ENCODE measurements around the gene RAMP2. TPM values are rescaled to one million over a fixed set of nuclear protein-coding genes. Genes with fewer than 3 reads are reported as not detected.

RAMP2 gene
- total and polyA plus RNA-seq, 2 experiments from 2014 or later = 8.8 to 29.5 TPM

DNA sequence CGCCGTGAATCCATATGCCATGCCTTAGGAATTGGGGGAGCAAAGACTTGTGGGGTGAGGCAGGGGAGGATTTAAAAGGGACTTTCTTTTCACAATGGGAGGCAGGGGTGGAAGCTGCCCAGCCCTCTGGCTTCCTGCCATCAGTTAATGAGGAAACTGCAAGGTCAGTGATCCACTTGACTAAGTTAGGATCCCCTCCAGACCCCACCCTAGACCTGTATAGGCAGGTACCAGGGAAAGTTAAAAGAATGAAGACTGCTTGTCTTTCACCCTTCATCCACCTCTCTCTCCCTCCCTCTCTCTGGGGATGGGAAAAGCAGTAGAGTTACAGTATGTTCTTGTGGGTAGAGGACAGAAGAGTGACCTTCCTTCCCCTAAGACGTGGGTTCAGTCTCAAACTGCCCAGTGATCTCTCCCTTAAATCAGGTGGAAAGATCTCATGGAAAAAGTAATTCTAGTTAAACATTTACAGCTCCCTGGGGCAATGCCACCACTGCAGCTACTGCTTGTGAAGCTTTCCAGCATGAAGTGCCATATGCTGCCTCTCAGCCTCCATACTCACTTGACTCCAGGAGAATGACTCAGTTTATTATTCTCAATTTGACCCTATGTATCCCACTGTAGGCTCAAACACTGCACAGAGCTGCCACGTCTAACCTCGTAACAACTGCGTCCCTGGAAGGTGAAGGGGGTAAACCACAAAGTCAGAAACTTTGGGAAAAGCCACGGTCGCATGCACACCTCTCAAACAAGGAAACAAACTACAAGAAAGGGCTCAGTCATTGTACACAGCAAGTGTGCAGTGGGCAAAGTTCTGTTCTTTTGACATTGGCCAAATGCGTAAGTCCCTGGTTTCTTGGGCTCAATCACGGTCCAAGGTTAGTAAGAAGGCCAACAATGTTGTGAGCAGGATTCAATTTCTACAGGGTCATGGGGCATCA is 36.3 kb downstream of the RAMP2 start (continued):
- TF ChIP-seq, protein P1, sequence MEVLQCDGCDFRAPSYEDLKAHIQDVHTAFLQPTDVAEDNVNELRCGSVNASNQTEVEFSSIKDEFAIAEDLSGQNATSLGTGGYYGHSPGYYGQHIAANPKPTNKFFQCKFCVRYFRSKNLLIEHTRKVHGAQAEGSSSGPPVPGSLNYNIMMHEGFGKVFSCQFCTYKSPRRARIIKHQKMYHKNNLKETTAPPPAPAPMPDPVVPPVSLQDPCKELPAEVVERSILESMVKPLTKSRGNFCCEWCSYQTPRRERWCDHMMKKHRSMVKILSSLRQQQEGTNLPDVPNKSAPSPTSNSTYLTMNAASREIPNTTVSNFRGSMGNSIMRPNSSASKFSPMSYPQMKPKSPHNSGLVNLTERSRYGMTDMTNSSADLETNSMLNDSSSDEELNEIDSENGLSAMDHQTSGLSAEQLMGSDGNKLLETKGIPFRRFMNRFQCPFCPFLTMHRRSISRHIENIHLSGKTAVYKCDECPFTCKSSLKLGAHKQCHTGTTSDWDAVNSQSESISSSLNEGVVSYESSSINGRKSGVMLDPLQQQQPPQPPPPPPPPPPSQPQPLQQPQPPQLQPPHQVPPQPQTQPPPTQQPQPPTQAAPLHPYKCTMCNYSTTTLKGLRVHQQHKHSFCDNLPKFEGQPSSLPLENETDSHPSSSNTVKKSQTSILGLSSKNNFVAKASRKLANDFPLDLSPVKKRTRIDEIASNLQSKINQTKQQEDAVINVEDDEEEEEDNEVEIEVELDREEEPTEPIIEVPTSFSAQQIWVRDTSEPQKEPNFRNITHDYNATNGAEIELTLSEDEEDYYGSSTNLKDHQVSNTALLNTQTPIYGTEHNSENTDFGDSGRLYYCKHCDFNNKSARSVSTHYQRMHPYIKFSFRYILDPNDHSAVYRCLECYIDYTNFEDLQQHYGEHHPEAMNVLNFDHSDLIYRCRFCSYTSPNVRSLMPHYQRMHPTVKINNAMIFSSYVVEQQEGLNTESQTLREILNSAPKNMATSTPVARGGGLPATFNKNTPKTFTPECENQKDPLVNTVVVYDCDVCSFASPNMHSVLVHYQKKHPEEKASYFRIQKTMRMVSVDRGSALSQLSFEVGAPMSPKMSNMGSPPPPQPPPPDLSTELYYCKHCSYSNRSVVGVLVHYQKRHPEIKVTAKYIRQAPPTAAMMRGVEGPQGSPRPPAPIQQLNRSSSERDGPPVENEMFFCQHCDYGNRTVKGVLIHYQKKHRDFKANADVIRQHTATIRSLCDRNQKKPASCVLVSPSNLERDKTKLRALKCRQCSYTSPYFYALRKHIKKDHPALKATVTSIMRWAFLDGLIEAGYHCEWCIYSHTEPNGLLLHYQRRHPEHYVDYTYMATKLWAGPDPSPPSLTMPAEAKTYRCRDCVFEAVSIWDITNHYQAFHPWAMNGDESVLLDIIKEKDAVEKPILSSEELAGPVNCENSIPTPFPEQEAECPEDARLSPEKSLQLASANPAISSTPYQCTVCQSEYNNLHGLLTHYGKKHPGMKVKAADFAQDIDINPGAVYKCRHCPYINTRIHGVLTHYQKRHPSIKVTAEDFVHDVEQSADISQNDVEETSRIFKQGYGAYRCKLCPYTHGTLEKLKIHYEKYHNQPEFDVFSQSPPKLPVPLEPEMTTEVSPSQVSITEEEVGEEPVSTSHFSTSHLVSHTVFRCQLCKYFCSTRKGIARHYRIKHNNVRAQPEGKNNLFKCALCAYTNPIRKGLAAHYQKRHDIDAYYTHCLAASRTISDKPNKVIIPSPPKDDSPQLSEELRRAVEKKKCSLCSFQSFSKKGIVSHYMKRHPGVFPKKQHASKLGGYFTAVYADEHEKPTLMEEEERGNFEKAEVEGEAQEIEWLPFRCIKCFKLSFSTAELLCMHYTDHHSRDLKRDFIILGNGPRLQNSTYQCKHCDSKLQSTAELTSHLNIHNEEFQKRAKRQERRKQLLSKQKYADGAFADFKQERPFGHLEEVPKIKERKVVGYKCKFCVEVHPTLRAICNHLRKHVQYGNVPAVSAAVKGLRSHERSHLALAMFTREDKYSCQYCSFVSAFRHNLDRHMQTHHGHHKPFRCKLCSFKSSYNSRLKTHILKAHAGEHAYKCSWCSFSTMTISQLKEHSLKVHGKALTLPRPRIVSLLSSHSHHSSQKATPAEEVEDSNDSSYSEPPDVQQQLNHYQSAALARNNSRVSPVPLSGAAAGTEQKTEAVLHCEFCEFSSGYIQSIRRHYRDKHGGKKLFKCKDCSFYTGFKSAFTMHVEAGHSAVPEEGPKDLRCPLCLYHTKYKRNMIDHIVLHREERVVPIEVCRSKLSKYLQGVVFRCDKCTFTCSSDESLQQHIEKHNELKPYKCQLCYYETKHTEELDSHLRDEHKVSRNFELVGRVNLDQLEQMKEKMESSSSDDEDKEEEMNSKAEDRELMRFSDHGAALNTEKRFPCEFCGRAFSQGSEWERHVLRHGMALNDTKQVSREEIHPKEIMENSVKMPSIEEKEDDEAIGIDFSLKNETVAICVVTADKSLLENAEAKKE (CRISPR knock-in tag; IDR thresholded peaks at IDR 0.05) = no peak
- TF ChIP-seq ZNF114 (CRISPR knock-in tag; IDR thresholded peaks at IDR 0.05) (no peak), EZH2 (IDR thresholded peaks at IDR 0.05; ENCODE audit: low read depth, unreplicated experiment) (no peak), REST (IDR thresholded peaks at IDR 0.05; ENCODE audit: unreplicated experiment) (no peak), ZNF331 (CRISPR knock-in tag; IDR thresholded peaks at IDR 0.05; ENCODE audit: low read depth) (no peak)
